H9 (cell line): ENCODE data around the gene C19orf44. TPM values are rescaled to one million over a fixed set of nuclear protein-coding genes. Genes with fewer than 3 reads are reported as not detected.
A peak's percentile ranks its signal among the peaks of the same experiment; 100 is the strongest.

ENCODE experiments used
- DNase-seq: peaks from one replicate; pipeline ENCODE4 v3.0.0-alpha.2; 2017
- H2AFZ ChIP-seq: one replicate; pipeline ENCODE4 v1.6.1; 2013; ENCODE audit warnings: mild to moderate bottlenecking, low read length, control low read depth, moderate library complexity
- H2AK5ac ChIP-seq: 2 replicates; pipeline ENCODE4 v1.6.1; 2013; ENCODE audit warnings: low read length, control low read depth, mixed read lengths; ENCODE audit not compliant: insufficient read length
- H2BK120ac ChIP-seq: one replicate; pipeline ENCODE4 v1.6.1; 2013; ENCODE audit warnings: low read depth, mild to moderate bottlenecking, low read length, control low read depth, inconsistent platforms; ENCODE audit not compliant: poor library complexity, severe bottlenecking
- H2BK12ac ChIP-seq: 2 replicates; pipeline ENCODE4 v1.6.1; 2013; ENCODE audit warnings: low read length, control low read depth, mixed read lengths, low read depth; ENCODE audit not compliant: insufficient read length
- H2BK15ac ChIP-seq: 2 replicates; pipeline ENCODE4 v1.6.1; 2013; ENCODE audit warnings: low read depth, low read length, control low read depth
- H2BK20ac ChIP-seq: one replicate; pipeline ENCODE4 v1.6.1; 2013; ENCODE audit warnings: low read depth, mild to moderate bottlenecking, low read length, control low read depth, inconsistent platforms; ENCODE audit not compliant: poor library complexity, severe bottlenecking
- H2BK5ac ChIP-seq: 2 replicates; pipeline ENCODE4 v1.6.1; 2013; ENCODE audit warnings: low read length, control low read depth, mixed read lengths; ENCODE audit not compliant: insufficient read length
- H3K14ac ChIP-seq: 2 replicates; pipeline ENCODE4 v1.6.1; 2013; ENCODE audit warnings: low read length, control low read depth; ENCODE audit not compliant: insufficient read depth
- H3K18ac ChIP-seq: 2 replicates; pipeline ENCODE4 v1.6.1; 2013; ENCODE audit warnings: low read depth, mild to moderate bottlenecking, mixed read lengths, low read length, control low read depth; ENCODE audit not compliant: insufficient read length
- H3K23ac ChIP-seq: 2 replicates; pipeline ENCODE4 v1.6.1; 2013; ENCODE audit warnings: low read length, control low read depth, mixed read lengths, low read depth; ENCODE audit not compliant: insufficient read length
- H3K23me2 ChIP-seq: 2 replicates; pipeline ENCODE4 v1.6.1; 2013; ENCODE audit warnings: low read depth, mild to moderate bottlenecking, mixed read lengths, low read length, control low read depth; ENCODE audit not compliant: insufficient read length, poor library complexity, severe bottlenecking
- H3K27ac ChIP-seq: 2 replicates; pipeline ENCODE4 v1.5.1; 2013; ENCODE audit warnings: low read length, control low read depth, mixed read lengths, low read depth; ENCODE audit not compliant: insufficient read length
- H3K27me3 ChIP-seq: 2 replicates; pipeline ENCODE4 v1.6.1; 2013; ENCODE audit warnings: low read length, control low read depth, inconsistent platforms; ENCODE audit not compliant: insufficient read depth
- H3K4ac ChIP-seq: 2 replicates; pipeline ENCODE4 v1.6.1; 2013; ENCODE audit warnings: low read depth, mild to moderate bottlenecking, control low read depth, inconsistent platforms, low read length, moderate library complexity
- H3K4me1 ChIP-seq: 2 replicates; pipeline ENCODE4 v1.6.1; 2013; ENCODE audit warnings: low read length, control low read depth, inconsistent platforms; ENCODE audit not compliant: insufficient read depth
- H3K4me2 ChIP-seq: 2 replicates; pipeline ENCODE4 v1.6.1; 2013; ENCODE audit warnings: low read length, control low read depth, mixed read lengths; ENCODE audit not compliant: insufficient read length, insufficient read depth
- H3K56ac ChIP-seq: 2 replicates; pipeline ENCODE4 v1.6.1; 2013; ENCODE audit warnings: low read depth, mild to moderate bottlenecking, mixed read lengths, low read length, control low read depth; ENCODE audit not compliant: insufficient read length
- H3K79me1 ChIP-seq: 2 replicates; pipeline ENCODE4 v1.6.1; 2013; ENCODE audit warnings: low read depth, mild to moderate bottlenecking, moderate library complexity, low read length, control low read depth, inconsistent platforms; ENCODE audit not compliant: insufficient read depth, poor library complexity, severe bottlenecking
- H3K79me2 ChIP-seq: 2 replicates; pipeline ENCODE4 v1.6.1; 2013; ENCODE audit warnings: low read length, control low read depth, inconsistent platforms; ENCODE audit not compliant: insufficient read depth
- H3K9ac ChIP-seq: 2 replicates; pipeline ENCODE4 v1.6.1; 2013; ENCODE audit warnings: low read length, control low read depth, mixed read lengths; ENCODE audit not compliant: insufficient read length; ENCODE audit errors: extremely low read depth
- H3K9me3 ChIP-seq: one replicate; pipeline ENCODE4 v1.6.1; 2013; ENCODE audit warnings: low read depth, low read length, inconsistent platforms; ENCODE audit not compliant: control insufficient read depth
- H3T11ph ChIP-seq: one replicate; pipeline ENCODE4 v1.6.1; 2013; ENCODE audit warnings: mild to moderate bottlenecking, low read length, control low read depth, inconsistent platforms
- H4K20me1 ChIP-seq: one replicate; pipeline ENCODE4 v1.6.1; 2013; ENCODE audit not compliant: control insufficient read depth, insufficient read length, insufficient read depth
- H4K5ac ChIP-seq: 2 replicates; pipeline ENCODE4 v1.6.1; 2013; ENCODE audit warnings: low read depth, mild to moderate bottlenecking, mixed read lengths, low read length, control low read depth; ENCODE audit not compliant: insufficient read length
- H4K8ac ChIP-seq: replicated peaks from 2 replicates; pipeline ENCODE4 v1.6.1; 2013; ENCODE audit warnings: low read length, control low read depth, mixed read lengths, low read depth; ENCODE audit not compliant: insufficient read length
- H4K91ac ChIP-seq: 2 replicates; pipeline ENCODE4 v1.6.1; 2013; ENCODE audit warnings: low read depth, mild to moderate bottlenecking, moderate library complexity, mixed read lengths, low read length, control low read depth; ENCODE audit not compliant: insufficient read length
- H3K27ac Mint-ChIP-seq, 3 experiments: 2 replicates in 2 of 3; 3 replicates in 1 of 3; pipeline ENCODE4 v1.8.0; 2020 to 2021; ENCODE audit warnings: mixed read lengths in 3 of 3, mild to moderate bottlenecking in 1 of 3, moderate library complexity in 1 of 3
- H3K27me3 Mint-ChIP-seq: 2 replicates; pipeline ENCODE4 v1.8.0; 2021; ENCODE audit warnings: low read depth, mild to moderate bottlenecking, moderate library complexity, mixed read lengths
- H3K36me3 Mint-ChIP-seq, 3 experiments: 2 replicates in 2 of 3; 3 replicates in 1 of 3; pipeline ENCODE4 v1.8.0; 2020 to 2021; ENCODE audit warnings: low read depth in 3 of 3, mixed read lengths in 3 of 3; ENCODE audit not compliant: insufficient read depth in 1 of 3
- H3K4me1 Mint-ChIP-seq, 2 experiments: 2 replicates each; pipeline ENCODE4 v1.8.0; 2020; ENCODE audit warnings: mixed read lengths in 2 of 2
- H3K4me3 Mint-ChIP-seq, 2 experiments: 2 replicates in 1 of 2; 3 replicates in 1 of 2; pipeline ENCODE4 v1.8.0; 2020 to 2021; ENCODE audit warnings: mild to moderate bottlenecking in 2 of 2, mixed read lengths in 2 of 2, moderate library complexity in 1 of 2
- H3K9me3 Mint-ChIP-seq, 2 experiments: 2 replicates in 1 of 2; 3 replicates in 1 of 2; pipeline ENCODE4 v1.8.0; 2020; ENCODE audit warnings: mild to moderate bottlenecking in 2 of 2, mixed read lengths in 2 of 2, moderate library complexity in 1 of 2
- CTCF ChIP-seq: fragments of 200-600 bp; sonication (generic); conservative IDR thresholded peaks from 3 replicates; pipeline ENCODE4 v1.8.0; 2021; ENCODE audit warnings: antibody characterized with exemption, mild to moderate bottlenecking
- WGBS: extraction: QIAGEN DNeasy Blood & Tissue Kit; methylation state at CpG from one replicate; pipeline ENCODE4 v1.1.7; 2013; ENCODE audit warnings: missing lambda C conversion rate, low lambda C conversion rate, mixed read lengths; ENCODE audit not compliant: insufficient read length; ENCODE audit errors: extremely low coverage; 5-methylcytosine and 5-hydroxymethylcytosine counted together
- total RNA-seq: library from RNA; stranded (reverse); gene quantifications from 2 replicates; pipeline ENCODE4 v1.2.1, GENCODE V29; 2021

C19orf44 gene
- total RNA-seq, 1 experiment from 2014 or later: 6.4 TPM

- Histone ChIP-seq H3T11ph (no peak overlapping the region), H4K20me1 (peaks cover 2% of the 10 kb centered on the region), H3K4ac (no peak overlapping the region), H2AFZ (no peak overlapping the region), H3K9me3 (no peaks in the 10 kb centered on the region), H3K23me2 (no peaks in the 10 kb centered on the region), H3K23ac (no peak overlapping the region), H3K79me1 (no peaks in the 10 kb centered on the region), H3K4me2 (no peak overlapping the region), H4K91ac (no peak overlapping the region), H3K18ac (no peak overlapping the region), H2BK12ac (no peak overlapping the region), H3K14ac (peak overlapping the region; percentile 53; the same call in 1 of the 2 replicates), H2BK15ac (no peak overlapping the region), H3K27me3 (no peaks in the 10 kb centered on the region), H3K9ac (no peak overlapping the region), H2BK120ac (no peak overlapping the region), H3K56ac (no peak overlapping the region), H2BK5ac (no peak overlapping the region), H3K4me1 (peaks cover 7% of the 10 kb centered on the region; the same call in 1 of the 2 replicates), H2BK20ac (no peak overlapping the region), H3K27ac (no peak overlapping the region), H4K8ac (no peak overlapping the region), H3K79me2 (peaks cover 33% of the 10 kb centered on the region; the same call in 1 of the 2 replicates), H2AK5ac (no peak overlapping the region), H4K5ac (no peak overlapping the region)
- no peak for DNase-seq
- WGBS: no CpG with 5 or more reads among the region's 6 CpGs
- Mint-ChIP-seq H3K27me3 (no peaks in the 10 kb centered on the region), H3K27ac (peak overlapping the region in 1 of 3 experiments; percentile 19; a peak in 1 of 7 replicates), H3K4me1 (peaks cover 19 to 35% of the 10 kb centered on the region in 2 experiments), H3K4me3 (no peak overlapping the region), H3K9me3 (no peaks in the 10 kb centered on the region), H3K36me3 (peaks cover 0 to 8% (median 7%) of the 10 kb centered on the region in 3 experiments; a peak in 4 of 7 replicates)
- no peak for TF ChIP-seq CTCF
Observed at GRCh38 chr19:16462757-16463250, 33.4 kb upstream of the C19orf44 start.
